ENCODE measurements around the gene ENOX1. TPM values are rescaled to one million over a fixed set of nuclear protein-coding genes. Genes with fewer than 3 reads are reported as not detected.

Gene ENOX1
- total and polyA plus RNA-seq, 2 of the 8 experiments (the other 6 are each of a cell fraction or from before 2014, with no cell fraction given): 0.23 to 0.37 TPM

GRCh38 chr13:43359536-43359935 lies 427.2 kb downstream of the ENOX1 start:
- peak overlapping the region; percentile 62 for H3K27ac ChIP-seq (ENCODE audit: low read depth, low read length)
- H2BK120ac ChIP-seq (replicated peaks; ENCODE audit: low read depth, low read length): peak overlapping the region; percentile 66
- no peak overlapping the region for H3K23ac ChIP-seq (ENCODE audit: insufficient read length)
- WGBS, 2 experiments (ENCODE audit: extremely low coverage in 1 of 2, insufficient coverage in 1 of 2, insufficient read length in 1 of 2, insufficient replicate concordance in 2 of 2, low coverage in 1 of 2, low lambda C conversion rate in 2 of 2, missing lambda C conversion rate in 1 of 2): 24% methylated on average over 4 of the region's 4 CpGs; no CpG with 5 or more reads in 1 of the 2 experiments
- TF ChIP-seq SIN3A (conservative IDR thresholded peaks at IDR 0.05 in 1 of 2, IDR thresholded peaks at IDR 0.05 in 1 of 2; ENCODE audit: low read depth in 1 of 2, low read length in 2 of 2): no peak
- no peak for TF ChIP-seq JUND (IDR thresholded peaks at IDR 0.05; ENCODE audit: low read length)
- H3K14ac ChIP-seq (ENCODE audit: insufficient read length): no peak overlapping the region
- H3K18ac ChIP-seq (ENCODE audit: extremely low read depth, low read length): no peak overlapping the region
- FAIRE-seq (peak; percentile 24), DNase-seq (ENCODE audit: low read depth in 1 of 2, low spot score in 2 of 2) (no peak)
- no peaks in the 10 kb centered on the region for H3K27me3 ChIP-seq (replicated peaks in 1 of 4; ENCODE audit: control insufficient read depth in 3 of 4, extremely low read depth in 1 of 4, insufficient read depth in 3 of 4, low read length in 3 of 4)
- no peaks in the 10 kb centered on the region for H4K20me1 ChIP-seq (replicated peaks in 1 of 2; ENCODE audit: control insufficient read depth in 1 of 2, insufficient read depth in 2 of 2, low read length in 2 of 2)
- POLR2A ChIA-PET (ENCODE audit: partially characterized antibody): no interaction called here
- H3K36me3 ChIP-seq (ENCODE audit: control insufficient read depth in 2 of 4, insufficient read depth in 4 of 4, low read length in 3 of 4): no peaks in the 10 kb centered on the region
- no peak overlapping the region for H2BK15ac ChIP-seq (ENCODE audit: low read length)
- H3K4me3 ChIP-seq (ENCODE audit: extremely low read depth in 1 of 4, insufficient read depth in 2 of 4, low read depth in 3 of 4, low read length in 4 of 4): peak overlapping the region in 1 of 4 experiments; percentile 38; a peak in 1 of 8 replicates
- H2AFZ ChIP-seq (ENCODE audit: low read length): no peak overlapping the region
- 0 out of 2 replicates have a peak, but pooled peaks cover 2% of the 10 kb centered on the region for H3K23me2 ChIP-seq (ENCODE audit: low read depth, low read length)
- no peak overlapping the region for H2BK20ac ChIP-seq (ENCODE audit: low read length)
- no peak overlapping the region for H3K9ac ChIP-seq (replicated peaks in 1 of 4; ENCODE audit: extremely low read depth in 1 of 4, low read depth in 3 of 4, low read length in 3 of 4)
- H2BK5ac ChIP-seq (ENCODE audit: low read depth, low read length): peak overlapping the region; percentile 49; the same call in 1 of the 2 replicates
- peak overlapping the region; percentile 27 for H4K5ac ChIP-seq (ENCODE audit: insufficient read length, low read depth, low read length)
- H2AK5ac ChIP-seq (ENCODE audit: low read depth, low read length): peak overlapping the region; percentile 68; the same call in 1 of the 2 replicates
- H3K79me2 ChIP-seq (ENCODE audit: control insufficient read depth in 1 of 2, insufficient read depth in 2 of 2, low read length in 2 of 2): no peaks in the 10 kb centered on the region
- no peak overlapping the region for H2BK12ac ChIP-seq (ENCODE audit: low read depth, low read length)
- H4K91ac ChIP-seq (replicated peaks; ENCODE audit: insufficient read length, low read length): no peak overlapping the region
- H3K4me1 ChIP-seq (replicated peaks in 1 of 4; ENCODE audit: control insufficient read depth in 3 of 4, insufficient read depth in 4 of 4, low read length in 3 of 4): peaks cover 2 to 22% (median 15%) of the 10 kb centered on the region in 4 experiments; a peak in 6 of 7 replicates
- H4K8ac ChIP-seq (ENCODE audit: extremely low read depth, insufficient read depth, low read length): no peak overlapping the region
- no peaks in the 10 kb centered on the region for H3K9me3 ChIP-seq (ENCODE audit: insufficient read depth in 2 of 2, low read depth in 1 of 2, low read length in 1 of 2)
- no peak overlapping the region for H3K4ac ChIP-seq (replicated peaks; ENCODE audit: insufficient read length, low read depth, low read length)
- no peaks in the 10 kb centered on the region for H3K79me1 ChIP-seq (ENCODE audit: low read depth, low read length)
- H3K4me2 ChIP-seq (ENCODE audit: insufficient read depth in 1 of 2, low read depth in 2 of 2, low read length in 2 of 2): peak overlapping the region; percentile 45 to 54
- CTCF ChIA-PET (ENCODE audit: partially characterized antibody): no interaction called here
- no peak overlapping the region for H3K56ac ChIP-seq (replicated peaks; ENCODE audit: insufficient read length, low read depth, low read length)

Data from H1 (cell line).